Body of pancreas (tissue), 4 donors: ENCODE measurements around the gene HLA-C. TPM values are rescaled to one million over a fixed set of nuclear protein-coding genes. Genes with fewer than 3 reads are reported as not detected.
"Not testable (repeated sequence)": the region's sequence is repeated elsewhere in the genome, so short reads cannot be mapped to it uniquely, and the experiment has no call there.

Experiments
- ATAC-seq: fragments of 150-250 bp; one replicate; pipeline ENCODE4 v1.9.1; 2016
- DNase-seq, 4 donors: peaks; one replicate each; pipeline ENCODE4 v3.0.0-alpha.2; 2019
- H3K27ac ChIP-seq, 4 donors: fragments of 200-600 bp; sonication (generic); 1 replicate in 3 of 4; 2 replicates in 1 of 4; pipeline versions ENCODE4 v1.5.1 to v1.6.1; 2016 to 2019; ENCODE audit warnings: mild to moderate bottlenecking in 1 of 4, mixed read lengths in 1 of 4, moderate library complexity in 1 of 4
- H3K27me3 ChIP-seq, 2 donors: fragments of 200-600 bp; sonication (generic); one replicate each; pipeline ENCODE4 v1.6.0; 2016; ENCODE audit warnings: mild to moderate bottlenecking in 1 of 2
- H3K36me3 ChIP-seq, 2 donors: fragments of 200-600 bp; sonication (generic); replicated peaks in 1 of 2; 2 replicates each; pipeline ENCODE4 v1.5.1; 2016; ENCODE audit warnings: low read depth in 2 of 2; ENCODE audit not compliant: insufficient read depth in 1 of 2
- H3K4me1 ChIP-seq: fragments of 200-600 bp; sonication (generic); one replicate; pipeline ENCODE4 v1.6.0; 2016
- H3K4me3 ChIP-seq, 2 donors: fragments of 200-600 bp; sonication (generic); 1 replicate in 1 of 2; 2 replicates in 1 of 2; pipeline ENCODE4 v1.5.1; 2016 to 2019
- H3K9me3 ChIP-seq, 3 donors: fragments of 200-600 bp; sonication (generic); 1 replicate in 2 of 3; 2 replicates in 1 of 3; pipeline ENCODE4 v1.5.1; 2016
- POLR2A ChIP-seq, 3 donors: fragments of 450-650 bp; IDR thresholded peaks; one replicate each; pipeline ENCODE4 v1.6.1; 2016; ENCODE audit warnings: antibody characterized with exemption in 3 of 3, mild to moderate bottlenecking in 2 of 3
- WGBS, 2 donors: methylation state at CpG; one replicate each; pipeline ENCODE4 v1.1.5; 2017; 5-methylcytosine and 5-hydroxymethylcytosine counted together
- intact Hi-C: fragments of 100-400 bp; cut with DNase I; formaldehyde crosslinking; loops from one replicate; pipeline ENCODE4 v1.15.1; 2023
- total RNA-seq, 2 donors: library from RNA; depleted of rRNA; stranded (reverse); fragments of >200 nt; gene quantifications; one replicate each; pipeline ENCODE4 v1.1.0, GENCODE V29; 2016
- TF ChIP-seq, protein P1 (sequence below), 7 experiments: fragments of 450-650 bp in 4 of 7; fragments of 200-600 bp in 3 of 7; sonication (generic) in 3 of 7; IDR thresholded peaks; one replicate each; pipeline ENCODE4 v1.5.1; 2016 to 2019; ENCODE audit warnings: antibody characterized with exemption in 7 of 7

HLA-C gene
- total RNA-seq, 2 donors from 2014 or later = 93.9 to 364 TPM

DNA sequence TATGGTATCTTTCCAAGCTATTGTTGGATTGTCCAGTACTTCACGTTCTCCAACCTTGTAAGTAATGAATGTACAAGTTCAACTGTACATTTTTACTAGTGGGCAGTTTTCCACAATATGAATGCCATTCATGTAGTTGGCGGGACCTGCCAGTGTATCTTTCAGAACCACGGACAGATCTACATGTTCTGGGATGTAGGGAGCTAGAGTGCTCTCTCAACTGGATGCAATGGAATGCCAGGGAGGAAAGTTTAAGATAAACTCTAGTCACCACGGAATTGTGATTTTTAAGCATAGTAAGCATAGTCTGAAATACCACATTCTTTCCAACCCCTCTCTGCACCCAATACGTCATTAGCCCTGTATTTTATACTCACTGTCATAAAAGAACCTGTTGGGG, 21.5 kb upstream of the HLA-C start:
- TF ChIP-seq, protein P1, sequence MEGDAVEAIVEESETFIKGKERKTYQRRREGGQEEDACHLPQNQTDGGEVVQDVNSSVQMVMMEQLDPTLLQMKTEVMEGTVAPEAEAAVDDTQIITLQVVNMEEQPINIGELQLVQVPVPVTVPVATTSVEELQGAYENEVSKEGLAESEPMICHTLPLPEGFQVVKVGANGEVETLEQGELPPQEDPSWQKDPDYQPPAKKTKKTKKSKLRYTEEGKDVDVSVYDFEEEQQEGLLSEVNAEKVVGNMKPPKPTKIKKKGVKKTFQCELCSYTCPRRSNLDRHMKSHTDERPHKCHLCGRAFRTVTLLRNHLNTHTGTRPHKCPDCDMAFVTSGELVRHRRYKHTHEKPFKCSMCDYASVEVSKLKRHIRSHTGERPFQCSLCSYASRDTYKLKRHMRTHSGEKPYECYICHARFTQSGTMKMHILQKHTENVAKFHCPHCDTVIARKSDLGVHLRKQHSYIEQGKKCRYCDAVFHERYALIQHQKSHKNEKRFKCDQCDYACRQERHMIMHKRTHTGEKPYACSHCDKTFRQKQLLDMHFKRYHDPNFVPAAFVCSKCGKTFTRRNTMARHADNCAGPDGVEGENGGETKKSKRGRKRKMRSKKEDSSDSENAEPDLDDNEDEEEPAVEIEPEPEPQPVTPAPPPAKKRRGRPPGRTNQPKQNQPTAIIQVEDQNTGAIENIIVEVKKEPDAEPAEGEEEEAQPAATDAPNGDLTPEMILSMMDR (IDR thresholded peaks at IDR 0.05) = no peak
- no peak for TF ChIP-seq POLR2A (IDR thresholded peaks at IDR 0.05)
- Histone ChIP-seq H3K9me3 (no peaks in the 10 kb centered on the region), H3K27me3 (no peaks in the 10 kb centered on the region), H3K27ac (no peak overlapping the region), H3K36me3 (no peaks in the 10 kb centered on the region), H3K4me3 (no peak overlapping the region), H3K4me1 (no peaks in the 10 kb centered on the region)
- intact Hi-C loops = no loop called here
- WGBS, 2 donors = 25 to 50% methylated on average over 5 of the region's 5 CpGs
- ATAC-seq = no peak
- no peak for DNase-seq

DNA sequence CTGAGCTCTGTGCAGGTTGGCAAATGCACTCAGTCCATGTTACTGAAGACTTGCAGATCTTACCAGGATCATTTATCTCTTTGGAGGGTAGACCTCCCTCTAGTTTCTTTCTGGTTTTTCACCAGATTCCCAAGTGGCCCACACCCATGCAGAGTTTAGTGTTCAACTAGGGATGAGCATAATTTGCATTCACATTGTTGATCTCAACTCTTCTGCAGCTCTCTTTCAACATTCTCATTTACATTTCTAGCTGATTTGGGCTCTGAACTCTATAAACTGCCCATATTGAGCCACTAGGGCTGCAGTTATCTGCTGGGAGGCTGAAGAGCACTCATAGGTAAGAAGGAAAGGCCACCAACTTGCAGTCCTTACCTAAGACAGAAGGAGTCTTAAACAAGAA, 17.9 kb upstream of the HLA-C start:
- H3K9me3 ChIP-seq = no peaks in the 10 kb centered on the region
- no peak overlapping the region for H3K4me3 ChIP-seq
- H3K27me3 ChIP-seq = no peaks in the 10 kb centered on the region
- DNase-seq = no peak
- H3K36me3 ChIP-seq = no peaks in the 10 kb centered on the region
- H3K4me1 ChIP-seq = no peaks in the 10 kb centered on the region
- TF ChIP-seq POLR2A (IDR thresholded peaks at IDR 0.05) = no peak
- TF ChIP-seq, protein P1 (IDR thresholded peaks at IDR 0.05) = no peak
- intact Hi-C loops = no loop called here
- no peak for ATAC-seq
- H3K27ac ChIP-seq = no peak overlapping the region

DNA sequence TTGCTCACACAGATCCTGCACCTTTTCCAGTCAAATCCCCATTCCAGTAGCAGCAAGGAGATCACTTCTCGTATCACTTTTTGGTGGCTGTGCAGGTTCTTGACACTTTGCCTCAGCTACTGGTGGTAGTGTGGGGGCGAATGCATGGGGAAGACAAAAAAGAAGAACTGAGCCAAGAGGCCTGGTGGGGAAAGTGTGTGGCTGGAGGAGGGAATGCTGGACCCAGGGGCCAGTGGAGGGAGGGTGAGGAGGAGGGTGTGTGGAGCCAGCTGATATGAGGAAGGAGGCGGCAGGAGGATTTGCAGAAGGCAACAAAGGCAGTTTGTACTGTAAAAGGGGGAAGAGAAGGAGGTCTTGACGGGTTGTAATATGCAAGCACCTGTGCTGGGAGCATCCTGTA, 15.7 kb upstream of the HLA-C start:
- Histone ChIP-seq H3K27me3 (no peaks in the 10 kb centered on the region), H3K4me1 (no peaks in the 10 kb centered on the region), H3K9me3 (no peaks in the 10 kb centered on the region), H3K36me3 (no peaks in the 10 kb centered on the region), H3K27ac (no peak overlapping the region), H3K4me3 (no peak overlapping the region)
- TF ChIP-seq POLR2A (IDR thresholded peaks at IDR 0.05) = no peak
- TF ChIP-seq, protein P1 (IDR thresholded peaks at IDR 0.05) = no peak
- DNase-seq (no peak), ATAC-seq (no peak)
- intact Hi-C loops = no loop called here
- WGBS, 2 donors = 65 to 84% methylated on average over 4 of the region's 4 CpGs

DNA sequence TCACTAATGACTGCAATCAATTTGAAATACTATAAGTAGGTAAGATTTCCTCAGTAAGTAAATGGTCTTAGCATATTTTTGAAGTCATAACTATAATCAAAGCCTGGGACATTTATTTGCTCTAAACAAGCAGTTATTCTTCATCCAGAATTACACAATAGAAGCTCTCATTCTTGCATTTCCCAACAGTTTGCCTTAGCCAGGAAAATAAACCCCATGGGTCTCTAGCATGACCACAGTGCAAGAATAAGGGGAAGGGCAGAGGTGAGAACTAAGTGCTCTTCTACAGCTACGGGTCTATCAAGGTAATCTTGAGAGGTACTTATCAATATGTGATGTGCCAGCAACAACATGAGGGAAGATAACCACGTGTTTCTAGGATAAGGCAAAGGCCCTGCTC, 14.1 kb upstream of the HLA-C start:
- DNase-seq (no peak), ATAC-seq (no peak)
- Histone ChIP-seq H3K36me3 (no peaks in the 10 kb centered on the region), H3K4me1 (no peaks in the 10 kb centered on the region), H3K27ac (no peak overlapping the region), H3K27me3 (no peaks in the 10 kb centered on the region), H3K9me3 (no peaks in the 10 kb centered on the region), H3K4me3 (no peak overlapping the region)
- no peak for TF ChIP-seq POLR2A (IDR thresholded peaks at IDR 0.05)
- TF ChIP-seq, protein P1 (IDR thresholded peaks at IDR 0.05) = no peak
- 26 to 28% methylated on average over 2 of the region's 2 CpGs for WGBS, 2 donors
- intact Hi-C loops = no loop called here

DNA sequence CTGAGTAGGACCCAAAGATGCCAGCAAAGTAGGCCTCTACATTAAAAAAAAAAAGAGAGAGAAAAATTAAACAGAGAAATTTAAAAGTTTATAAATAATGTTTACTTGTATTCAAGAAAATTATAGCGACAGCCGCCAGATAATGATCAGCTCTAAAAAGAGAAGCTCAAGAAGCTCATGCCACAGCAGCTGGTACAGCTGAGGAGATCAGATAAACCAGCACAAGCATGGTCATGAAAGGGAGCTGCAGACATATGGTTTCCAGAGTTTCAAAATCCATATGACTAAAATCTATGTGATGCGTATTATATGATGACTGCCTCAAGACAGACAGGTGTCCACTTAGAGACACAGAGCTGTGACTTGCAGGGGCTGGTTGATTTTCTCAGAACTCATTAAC, 13.6 kb upstream of the HLA-C start:
- 89 to 92% methylated on average over 3 of the region's 3 CpGs for WGBS, 2 donors
- no peak overlapping the region for H3K27ac ChIP-seq
- no peaks in the 10 kb centered on the region for H3K27me3 ChIP-seq
- DNase-seq (no peak), ATAC-seq (no peak)
- no peaks in the 10 kb centered on the region for H3K36me3 ChIP-seq
- no peak overlapping the region for H3K4me3 ChIP-seq
- no peaks in the 10 kb centered on the region for H3K4me1 ChIP-seq
- no peak for TF ChIP-seq POLR2A (IDR thresholded peaks at IDR 0.05)
- TF ChIP-seq, protein P1 (IDR thresholded peaks at IDR 0.05) = no peak
- intact Hi-C loops = no loop called here
- no peaks in the 10 kb centered on the region for H3K9me3 ChIP-seq

DNA sequence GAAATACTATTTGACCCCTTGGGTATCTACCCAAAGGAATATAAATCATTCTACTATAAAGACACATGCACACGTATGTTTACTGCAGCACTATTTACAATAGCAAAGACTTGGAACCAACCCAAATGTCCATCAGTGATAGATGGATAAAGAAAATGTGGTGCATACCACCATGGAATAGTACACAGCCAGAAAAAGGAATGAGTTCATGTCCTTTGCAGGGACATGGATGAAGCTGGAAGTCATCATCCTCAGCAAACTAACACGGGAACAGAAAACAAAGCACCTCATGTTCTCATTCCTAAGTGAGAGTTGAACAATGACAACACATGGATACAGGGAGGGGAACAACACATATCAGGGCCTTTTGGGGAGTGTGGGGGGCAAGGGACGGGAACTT, 7.8 kb upstream of the HLA-C start:
- H3K4me3 ChIP-seq, H3K27ac ChIP-seq, H3K9me3 ChIP-seq, ATAC-seq, H3K4me1 ChIP-seq, intact Hi-C loops, DNase-seq, H3K36me3 ChIP-seq, H3K27me3 ChIP-seq: not testable (repeated sequence)
- WGBS, 2 donors = 61% methylated on average over 3 of the region's 3 CpGs
